B cell (primary cell): ENCODE measurements around the gene CSNK1E. TPM values are rescaled to one million over a fixed set of nuclear protein-coding genes. Genes with fewer than 3 reads are reported as not detected.

Experiments
- ATAC-seq: fragments of 200-7000 bp; cut with Tn5 transposase; one replicate; pipeline ENCODE4 v1.10.0; 2021; ENCODE audit warnings: low read depth, mild to moderate bottlenecking, moderate number of reproducible peaks, moderate library complexity
- CTCF ChIA-PET: fragments of 350-600 bp; sonication (Branson Sonifier 250); formaldehyde crosslinking; loops from one replicate; lab custom pipeline; 2021; ENCODE audit warnings: antibody characterized with exemption, inconsistent platforms; lab: Charles Lee
- POLR2A ChIA-PET: fragments of 350-600 bp; sonication (Branson Sonifier 250); formaldehyde crosslinking; loops from one replicate; lab custom pipeline; 2021; ENCODE audit warnings: antibody characterized with exemption; lab: Charles Lee
- DNase-seq: peaks from one replicate; pipeline ENCODE4 v3.0.0; 2013
- H2AFZ ChIP-seq: 2 replicates; pipeline ENCODE4 v1.6.1; 2012; ENCODE audit warnings: mild to moderate bottlenecking, low read depth, low read length; ENCODE audit not compliant: insufficient read depth, poor library complexity, severe bottlenecking
- H3K27ac ChIP-seq, 2 donors: 1 replicate in 1 of 2; 2 replicates in 1 of 2; pipeline ENCODE4 v1.5.1; 2012 to 2013; ENCODE audit warnings: low read length in 2 of 2, mild to moderate bottlenecking in 2 of 2, moderate library complexity in 1 of 2
- H3K27me3 ChIP-seq, 4 experiments: fragments of 200-600 bp in 1 of 4; sonication (generic) in 1 of 4; replicated peaks in 1 of 4; 1 replicate in 2 of 4; 2 replicates in 2 of 4; pipeline versions ENCODE4 v1.6.1 to v1.7.0; 2013 to 2016; ENCODE audit warnings: low read length in 3 of 4, mild to moderate bottlenecking in 2 of 4, mixed read lengths in 1 of 4, moderate library complexity in 1 of 4; ENCODE audit not compliant: insufficient read depth in 4 of 4, control insufficient read depth in 3 of 4; ENCODE audit errors: control extremely low read depth in 1 of 4
- H3K36me3 ChIP-seq, 2 experiments: replicated peaks in 1 of 2; 1 replicate in 1 of 2; 2 replicates in 1 of 2; pipeline versions ENCODE4 v1.6.1 to v1.7.1; 2013; ENCODE audit warnings: low read length in 1 of 2; ENCODE audit not compliant: insufficient read depth in 2 of 2, control insufficient read depth in 1 of 2; ENCODE audit errors: control extremely low read depth in 1 of 2, extremely low read depth in 1 of 2
- H3K4me1 ChIP-seq, 2 donors: fragments of 200-600 bp in 1 of 2; sonication (generic) in 1 of 2; 1 replicate in 1 of 2; 2 replicates in 1 of 2; pipeline versions ENCODE4 v1.5.1 to v1.6.1; 2013 to 2017; ENCODE audit warnings: low read length in 2 of 2; ENCODE audit not compliant: control insufficient read depth in 2 of 2, insufficient read depth in 2 of 2
- H3K4me2 ChIP-seq: replicated peaks from 2 replicates; pipeline ENCODE3; 2012; ENCODE audit warnings: mild to moderate bottlenecking, low read depth, low read length; ENCODE audit not compliant: poor library complexity, severe bottlenecking
- H3K4me3 ChIP-seq, 5 experiments: fragments of 200-600 bp in 1 of 5; sonication (generic) in 1 of 5; 1 replicate in 3 of 5; 2 replicates in 2 of 5; pipeline versions ENCODE4 v1.5.1 to v1.7.0; 2011 to 2016; ENCODE audit warnings: low read length in 4 of 5, mild to moderate bottlenecking in 4 of 5, low read depth in 2 of 5, control low read depth in 1 of 5, moderate library complexity in 1 of 5; ENCODE audit not compliant: insufficient read depth in 1 of 5; ENCODE audit errors: control extremely low read depth in 1 of 5, extremely low read depth in 1 of 5
- H3K79me2 ChIP-seq: fragments of 200-600 bp; sonication (generic); one replicate; pipeline ENCODE4 v1.6.0; 2016; ENCODE audit warnings: low read length; ENCODE audit not compliant: control insufficient read depth, insufficient read depth
- H3K9ac ChIP-seq: fragments of 200-600 bp; sonication (generic); 2 replicates; pipeline ENCODE4 v1.6.1; 2017; ENCODE audit warnings: mild to moderate bottlenecking, low read length, moderate library complexity
- H3K9me3 ChIP-seq, 3 donors: one replicate each; pipeline versions ENCODE4 v1.6.1 to v1.7.1; 2013; ENCODE audit warnings: low read length in 2 of 3; ENCODE audit not compliant: control insufficient read depth in 2 of 3, insufficient read depth in 1 of 3; ENCODE audit errors: control extremely low read depth in 1 of 3
- H4K20me1 ChIP-seq: 2 replicates; pipeline ENCODE4 v1.6.0; 2012; ENCODE audit warnings: mild to moderate bottlenecking, low read length; ENCODE audit not compliant: insufficient read depth, control insufficient read depth, poor library complexity, severe bottlenecking
- H3K27ac Mint-ChIP-seq: one replicate; pipeline ENCODE4 v1.8.0; 2021; ENCODE audit warnings: mixed read lengths
- H3K27me3 Mint-ChIP-seq: one replicate; pipeline ENCODE4 v1.8.0; 2021; ENCODE audit warnings: mixed read lengths
- H3K4me1 Mint-ChIP-seq: one replicate; pipeline ENCODE4 v1.8.0; 2021; ENCODE audit warnings: mixed read lengths
- H3K4me3 Mint-ChIP-seq: one replicate; pipeline ENCODE4 v1.8.0; 2021; ENCODE audit warnings: mixed read lengths
- H3K9me3 Mint-ChIP-seq: one replicate; pipeline ENCODE4 v1.8.0; 2022; ENCODE audit warnings: mixed read lengths; ENCODE audit not compliant: insufficient read depth
- CTCF ChIP-seq: fragments of 200-600 bp; IDR thresholded peaks from one replicate; pipeline ENCODE4 v1.8.0; 2022; ENCODE audit warnings: antibody characterized with exemption, mild to moderate bottlenecking
- EZH2 ChIP-seq: IDR thresholded peaks from 2 replicates; pipeline ENCODE4 v1.6.1; 2012; ENCODE audit warnings: borderline replicate concordance, low read depth, mild to moderate bottlenecking, moderate library complexity, low read length; ENCODE audit not compliant: insufficient read depth, poor library complexity, severe bottlenecking
- WGBS: methylation state at CpG from one replicate; pipeline ENCODE4 v1.1.5; 2013; ENCODE audit warnings: missing lambda C conversion rate; ENCODE audit not compliant: insufficient coverage; 5-methylcytosine and 5-hydroxymethylcytosine counted together
- intact Hi-C: fragments of 100-400 bp; cut with micrococcal nuclease; formaldehyde crosslinking; loops from one replicate; pipeline ENCODE4 v1.10.0; 2022
- polyA plus RNA-seq: library from polyadenylated mRNA; depleted of rRNA; stranded (reverse); fragments of >200 nt; gene quantifications from 2 replicates; pipeline ENCODE4 v1.2.3, GENCODE V29; 2012
- total RNA-seq, 2 donors: library from RNA; stranded (reverse); fragments of 120-200 nt in 1 of 2; gene quantifications; 1 replicate in 1 of 2; 2 replicates in 1 of 2; pipeline versions ENCODE4 v1.2.3 to v1.2.4, GENCODE V29; 2013 to 2022

CSNK1E gene
- total and polyA plus RNA-seq, 2 donors (not counting 1 experiment from before 2014, with no cell fraction given), result 113 to 133 TPM

GRCh38 chr22:38347944-38348750 is 30.9 kb upstream of the CSNK1E start:
- Histone ChIP-seq H3K9me3 (peaks cover 0 to 5% (median 0%) of the 10 kb centered on the region in 3 donors), H4K20me1 (no peaks in the 10 kb centered on the region), H3K9ac (no peak overlapping the region), H3K4me1 (peaks cover 0 to 5% of the 10 kb centered on the region in 2 donors), H3K36me3 (no peaks in the 10 kb centered on the region), H3K4me2 (no peak overlapping the region), H3K4me3 (no peak overlapping the region), H3K27me3 (peaks cover 0 to 3% (median 0%) of the 10 kb centered on the region in 4 experiments), H3K79me2 (no peaks in the 10 kb centered on the region), H3K27ac (no peak overlapping the region), H2AFZ (no peak overlapping the region)
- Mint-ChIP-seq H3K27me3 (no peaks in the 10 kb centered on the region), H3K4me1 (peaks cover 21% of the 10 kb centered on the region), H3K27ac (peak overlapping the region; percentile 37), H3K9me3 (no peaks in the 10 kb centered on the region), H3K4me3 (no peak overlapping the region)
- POLR2A ChIA-PET, result no interaction called here
- 69% methylated on average over 12 of the region's 14 CpGs for WGBS
- intact Hi-C loops, result no loop called here
- TF ChIP-seq CTCF (no peak), EZH2 (no peak)
- CTCF ChIA-PET, result interaction anchor here (6.1 kb wide), 1 partner anchor 295 kb away, joined by 27 read pairs; no protein-coding TSS in a partner anchor
- DNase-seq (no peak), ATAC-seq (no peak)
